A549 treated with ZK216348 at 1 μM for 4 hours (cell line): Measurements from ENCODE around the gene RUNX2. TPM values are rescaled to one million over a fixed set of nuclear protein-coding genes. Genes with fewer than 3 reads are reported as not detected.

Source experiments
- total RNA-seq: library from RNA; stranded (reverse); fragments of 200-300 nt; extraction: Qiagen RNA extraction; gene quantifications from 5 replicates; pipeline ENCODE4 v1.2.3, GENCODE V29; 2022; ENCODE audit warnings: low read depth

The RUNX2 gene
- 1.2 to 1.9 TPM (median 1.4 TPM) in 5 replicates for total RNA-seq

GRCh38 chr6:45327956-45328522 lies at the start of gene RUNX2:
Gene RUNX2 (plus strand): TSS chr6:45328330. CDS start chr6:45328727, 397 bp downstream.

GRCh38 chr6:45377554-45378333 lies 49.6 kb downstream of the RUNX2 start, which contains the start of gene SUPT3H:
Gene SUPT3H (minus strand): TSS chr6:45377934.

Other genes starting within 250 kb of the RUNX2 start
- gene SUPT3H, start 49.6 kb downstream of the RUNX2 start, total RNA-seq: 4.1 to 8.2 TPM (median 5.5 TPM) in 5 replicates